Stimulated activated CD4-positive, alpha-beta T cell treated with anti-CD3 and anti-CD28 coated beads, Interleukin-4, amount 100 ng/mL, for 48 hours (primary cell): ENCODE data around the gene CDR2L.
"Not testable (repeated sequence)": the region's sequence is repeated elsewhere in the genome, so short reads cannot be mapped to it uniquely, and the experiment has no call there.

ENCODE experiments used
- DNase-seq, 2 donors: peaks; one replicate each; pipeline ENCODE4 v3.0.0-alpha.2; 2020; ENCODE audit warnings: low read depth in 2 of 2

The CDR2L gene

DNA sequence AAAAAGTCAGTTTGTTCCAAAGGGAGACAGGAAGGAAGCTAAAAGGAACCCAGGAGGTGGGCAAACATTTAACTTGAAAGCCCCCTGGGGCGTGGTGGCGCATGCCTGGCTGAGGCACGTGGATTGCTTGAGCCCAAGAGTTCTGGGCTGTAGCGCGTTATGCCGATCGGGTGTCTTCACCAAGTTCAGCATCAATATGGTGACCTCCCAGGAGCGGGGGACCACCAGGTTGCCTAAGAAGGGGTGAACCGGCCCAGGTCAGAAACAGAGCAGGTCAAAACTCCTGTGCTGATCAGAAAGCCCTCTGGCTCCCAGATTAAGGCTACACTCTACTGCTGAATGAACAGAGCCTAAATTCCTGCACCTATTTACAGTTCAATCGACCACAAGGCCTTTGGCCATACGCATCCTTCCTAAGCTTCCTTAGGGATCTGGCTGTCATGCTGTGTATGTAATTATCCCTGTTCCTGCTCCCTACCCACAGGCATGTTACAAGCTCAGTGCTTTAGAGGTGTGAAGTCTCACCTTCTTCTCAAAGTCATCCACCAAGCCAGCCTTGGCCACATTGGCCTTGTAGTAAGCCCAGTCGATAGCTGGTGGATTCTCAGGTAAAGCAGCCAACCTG lies 54.3 kb downstream of the CDR2L start:
- no peak for DNase-seq

DNA sequence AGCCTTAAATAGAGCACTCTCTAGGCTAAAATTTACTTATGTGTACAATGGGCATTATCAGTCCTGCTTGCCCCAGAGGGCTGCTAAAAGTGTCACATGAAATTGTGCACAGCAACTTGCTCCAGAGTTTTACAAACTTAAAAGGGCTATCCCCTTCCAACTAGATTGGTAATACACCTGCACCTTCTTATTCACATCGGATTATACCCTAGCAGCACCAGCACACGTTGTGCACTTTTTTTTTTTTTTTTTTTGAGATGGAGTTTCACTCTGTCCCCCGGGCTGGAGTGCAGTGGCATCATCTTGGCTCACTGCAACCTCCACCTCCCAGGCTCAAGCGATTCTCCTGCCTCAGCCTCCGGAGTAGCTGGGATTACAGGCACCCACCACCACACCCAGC lies 56.4 kb downstream of the CDR2L start:
- not testable (repeated sequence) for DNase-seq

DNA sequence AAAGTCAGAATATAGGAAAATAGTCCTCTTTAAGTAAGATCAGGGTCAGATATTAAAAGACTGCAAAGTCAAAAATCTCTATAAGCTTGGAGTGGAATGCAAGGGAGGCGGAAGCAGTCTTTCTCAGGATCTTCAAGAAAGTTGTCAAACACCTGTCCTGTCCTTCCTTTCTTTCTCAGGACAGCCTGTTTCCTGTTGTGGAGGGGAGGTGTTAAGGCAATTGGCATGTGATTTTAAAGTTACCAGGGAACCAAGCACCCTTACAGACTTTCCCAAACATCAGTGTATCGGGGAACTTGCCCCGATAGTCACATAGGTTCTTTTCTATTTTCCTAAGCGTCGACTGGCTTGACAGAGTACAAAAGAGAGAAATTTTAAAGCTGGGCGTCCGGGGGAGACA lies 57.3 kb downstream of the CDR2L start:
- DNase-seq, result no peak

DNA sequence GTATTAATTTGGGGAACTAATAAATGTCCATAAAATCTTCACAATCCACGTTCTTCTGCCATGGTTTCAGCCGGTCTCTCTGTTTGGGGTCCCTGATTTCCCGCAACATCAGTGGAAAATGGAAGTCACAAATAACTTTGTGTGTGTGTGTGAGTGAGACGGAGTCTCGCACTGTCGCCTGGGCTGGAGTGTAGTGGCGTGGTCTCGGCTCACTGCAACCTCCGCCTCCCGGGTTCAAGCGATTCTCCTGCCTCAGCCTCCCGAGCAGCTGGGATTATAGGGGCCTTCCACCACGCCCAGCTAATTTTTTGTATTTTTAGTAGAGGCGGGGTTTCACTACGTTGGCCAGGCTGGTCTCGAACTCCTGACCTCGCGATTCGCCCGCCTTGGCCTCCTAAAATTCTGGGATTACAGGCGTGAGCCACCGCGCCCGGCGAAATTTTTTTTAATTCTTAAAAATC lies 58.5 kb downstream of the CDR2L start:
- DNase-seq, result not testable (repeated sequence)

DNA sequence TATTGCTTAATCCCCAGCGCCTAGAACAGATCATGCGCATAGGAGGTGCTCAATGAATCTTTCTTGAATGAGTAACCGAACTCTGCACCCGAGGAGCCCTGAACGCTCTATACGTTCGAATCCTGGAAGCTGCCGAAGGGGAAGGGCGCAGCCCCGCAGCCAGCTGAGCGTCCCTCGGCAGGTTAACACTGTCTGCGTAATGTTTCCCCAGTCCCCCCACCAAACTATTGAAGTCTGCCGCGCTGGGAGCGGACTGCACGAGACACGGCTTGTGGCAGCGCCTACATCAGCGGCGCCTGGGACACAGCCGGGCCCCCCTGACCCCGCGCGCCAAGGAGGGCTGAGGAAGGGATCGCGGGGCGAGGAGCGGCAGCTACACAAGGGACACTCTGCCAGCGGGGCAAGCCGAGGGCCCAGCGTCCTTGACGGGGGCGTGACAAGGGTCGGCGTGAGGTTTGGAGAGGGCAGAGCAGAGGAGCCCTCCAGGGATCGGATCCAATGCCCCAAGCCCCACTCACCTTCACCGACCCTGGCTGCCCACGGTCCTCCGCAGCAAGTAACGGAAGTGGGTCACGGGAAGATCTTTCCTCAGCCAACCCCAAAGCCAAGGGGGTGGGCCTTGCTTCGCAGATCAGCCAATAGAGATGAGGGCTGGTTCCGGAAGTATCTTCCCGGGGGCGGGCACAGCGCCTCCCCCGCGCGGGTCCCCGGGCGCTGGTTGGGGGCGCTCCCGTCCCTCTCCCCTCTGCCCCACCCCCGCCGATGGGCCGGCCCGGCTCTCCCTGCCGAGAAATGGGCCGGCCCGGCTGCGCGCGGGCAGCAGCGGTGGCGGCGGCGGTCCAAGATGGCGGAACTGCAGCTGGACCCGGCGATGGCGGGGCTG lies 59.2 kb downstream of the CDR2L start, which contains the start of the genes ATP5PD and KCTD2:
ATP5PD (minus strand) TSS at position 563 of the 883 bp plus-strand sequence. CDS start 4,319 bp downstream, outside the sequence.
KCTD2 (plus strand) TSS at position 819 of the 883 bp plus-strand sequence; CDS start at position 845, 26 bp downstream.
- DNase-seq, result peak; percentile 90 to 96

GRCh38 chr17:75047398-75048098 lies 60.1 kb downstream of the CDR2L start:
- no peak for DNase-seq

DNA sequence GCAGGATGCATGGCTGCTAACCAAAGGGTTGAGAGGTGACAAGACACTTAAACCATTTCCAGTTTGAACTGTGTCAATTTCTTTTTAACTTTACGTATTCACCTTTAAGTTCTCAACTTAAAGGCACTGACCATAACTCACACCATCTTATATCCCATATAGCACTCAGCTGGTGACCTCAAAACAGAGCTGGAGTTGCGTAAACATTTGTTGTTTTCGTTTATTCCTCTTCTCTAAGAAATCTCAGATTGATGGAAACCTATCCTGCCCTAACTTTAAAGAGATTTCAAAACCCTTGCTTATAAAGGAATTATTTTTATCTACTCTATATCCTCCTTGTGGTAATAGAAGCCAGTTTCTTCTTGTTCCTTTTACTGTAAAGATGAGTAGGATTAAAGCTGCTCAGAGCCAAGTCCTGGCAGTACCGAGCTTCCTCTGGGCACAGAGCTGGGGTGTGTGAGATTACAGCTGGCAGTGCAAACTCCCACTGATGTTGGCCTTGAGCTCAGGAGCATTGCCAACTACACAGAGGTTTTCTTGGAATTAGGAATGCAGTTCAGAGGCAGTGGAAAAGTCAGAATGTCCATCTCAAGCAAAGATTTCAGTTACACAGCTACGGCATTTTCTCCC lies 60.9 kb downstream of the CDR2L start:
- DNase-seq, result no peak

DNA sequence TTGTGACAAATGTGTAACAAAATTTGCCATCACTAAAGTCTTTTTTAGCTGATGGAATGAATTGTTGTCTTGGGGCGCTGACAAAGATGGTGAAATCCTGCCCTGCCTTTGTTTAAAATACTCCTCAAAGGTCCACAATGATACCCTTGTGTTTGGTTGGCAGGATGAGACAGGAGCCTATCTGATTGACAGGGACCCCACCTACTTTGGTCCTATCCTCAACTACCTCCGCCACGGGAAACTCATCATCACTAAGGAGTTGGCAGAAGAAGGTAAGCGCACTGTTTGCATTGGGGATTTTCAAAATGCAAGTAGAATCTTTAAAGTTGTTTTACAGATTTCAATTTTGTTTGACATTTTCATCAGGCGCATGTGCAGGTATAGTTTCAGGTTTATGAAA lies 61.6 kb downstream of the CDR2L start:
- no peak for DNase-seq

DNA sequence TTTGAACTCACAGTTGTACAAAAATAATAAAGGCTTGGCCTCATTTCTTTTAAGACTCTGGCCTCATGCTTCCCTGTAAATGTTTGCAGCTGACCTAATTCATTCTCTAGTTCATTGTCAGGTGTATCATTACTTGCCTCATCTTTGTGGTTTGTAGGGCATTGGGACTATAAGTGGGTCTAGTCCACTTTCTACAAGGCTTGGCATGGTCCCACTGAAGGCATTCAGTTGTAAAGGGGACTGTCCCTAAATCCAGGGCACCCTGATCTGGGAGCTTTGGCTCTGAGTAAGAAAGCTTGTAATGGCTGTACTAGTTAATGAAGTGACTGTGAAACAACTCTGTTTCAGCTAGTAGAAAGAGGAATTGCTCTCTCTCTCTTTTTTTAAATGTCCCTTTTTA lies 62.3 kb downstream of the CDR2L start:
- no peak for DNase-seq

- no peak for DNase-seq
These were observed 64.5 kb downstream of the CDR2L start for GRCh38 chr17:75051941-75052340.
